Spleen (tissue), 11 donors: Measurements from ENCODE around the gene SLC13A3. TPM values are rescaled to one million over a fixed set of nuclear protein-coding genes. Genes with fewer than 3 reads are reported as not detected.

Experiments
- DNase-seq: peaks from one replicate; pipeline ENCODE4 v3.0.0-alpha.2; 2020
- H3K27ac ChIP-seq, 8 donors: fragments of 200-600 bp; sonication (generic) in 7 of 8; 1 replicate in 4 of 8; 2 replicates in 4 of 8; pipeline versions ENCODE4 v1.5.0 to v1.8.0; 2016 to 2021; ENCODE audit warnings: inconsistent platforms in 4 of 8, mild to moderate bottlenecking in 4 of 8, moderate library complexity in 1 of 8
- H3K27me3 ChIP-seq, 7 donors: fragments of 200-600 bp; sonication (generic) in 6 of 7; replicated peaks in 1 of 7; 1 replicate in 4 of 7; 2 replicates in 3 of 7; pipeline versions ENCODE4 v1.5.0 to v1.8.0; 2016 to 2021; ENCODE audit warnings: inconsistent platforms in 3 of 7, mild to moderate bottlenecking in 1 of 7
- H3K36me3 ChIP-seq, 6 donors: fragments of 200-600 bp; sonication (generic) in 5 of 6; 1 replicate in 4 of 6; 2 replicates in 2 of 6; pipeline versions ENCODE4 v1.5.0 to v1.8.0; 2016 to 2021; ENCODE audit warnings: inconsistent platforms in 2 of 6
- H3K4me1 ChIP-seq, 6 donors: fragments of 200-600 bp; sonication (generic) in 5 of 6; 1 replicate in 3 of 6; 2 replicates in 3 of 6; pipeline versions ENCODE4 v1.5.0 to v1.8.0; 2016 to 2021; ENCODE audit warnings: inconsistent platforms in 3 of 6
- H3K4me3 ChIP-seq, 8 donors: fragments of 200-600 bp; sonication (generic) in 7 of 8; 1 replicate in 4 of 8; 2 replicates in 4 of 8; pipeline versions ENCODE4 v1.5.0 to v1.8.0; 2016 to 2021; ENCODE audit warnings: inconsistent platforms in 4 of 8, mild to moderate bottlenecking in 4 of 8, moderate library complexity in 2 of 8
- H3K9me3 ChIP-seq, 8 donors: fragments of 200-600 bp; sonication (generic) in 7 of 8; 1 replicate in 4 of 8; 2 replicates in 4 of 8; pipeline versions ENCODE4 v1.5.0 to v1.8.0; 2016 to 2021; ENCODE audit warnings: inconsistent platforms in 4 of 8
- CTCF ChIP-seq, 11 experiments: fragments of 200-600 bp in 7 of 11; fragments of 450-650 bp in 4 of 11; sonication (generic) in 4 of 11; IDR thresholded peaks in 8 of 11; conservative IDR thresholded peaks in 3 of 11; 1 replicate in 7 of 11; 2 replicates in 4 of 11; pipeline versions ENCODE4 v1.4.0 to v1.8.0; 2016 to 2021; ENCODE audit warnings: antibody characterized with exemption in 11 of 11, inconsistent platforms in 4 of 11, mild to moderate bottlenecking in 1 of 11
- POLR2A ChIP-seq, 3 donors: fragments of 450-650 bp; IDR thresholded peaks; one replicate each; pipeline ENCODE4 v1.5.1; 2017; ENCODE audit warnings: antibody characterized with exemption in 3 of 3, mild to moderate bottlenecking in 1 of 3
- POLR2AphosphoS5 ChIP-seq, 3 donors: sonication (generic); formaldehyde crosslinking; IDR thresholded peaks; one replicate each; pipeline ENCODE4 v1.5.1; 2017; ENCODE audit warnings: antibody characterized with exemption in 3 of 3
- WGBS, 5 donors: extraction: QIAGEN DNeasy Blood & Tissue Kit in 3 of 5; methylation state at CpG; one replicate each; pipeline versions ENCODE4 v1.1.5 to v1.1.7; 2013 to 2018; 5-methylcytosine and 5-hydroxymethylcytosine counted together
- intact Hi-C: fragments of 100-400 bp; cut with DNase I; formaldehyde crosslinking; loops from one replicate; pipeline ENCODE4 v1.15.0; 2023; ENCODE audit warnings: low total_unique reads
- polyA plus RNA-seq, 3 donors: library from polyadenylated mRNA; stranded (reverse); fragments of 200-250 nt; gene quantifications; one replicate each; pipeline ENCODE4 v1.2.1, GENCODE V29; 2013
- total RNA-seq, 7 donors: library from RNA; depleted of rRNA in 3 of 7; stranded (reverse); fragments of >200 nt in 3 of 7; fragmentation: NEBNext Ultra II Directional in 4 of 7; extraction: Animal tissue kit (Norgen Biotek cat#: 25700) in 4 of 7; gene quantifications; one replicate each; pipeline versions ENCODE4 v1.1.0 to v1.2.1, GENCODE V29; 2016 to 2021
- donor health status: healthy with polysubstance abuse.
- donor health status: DM: no; HTN: no; CAD: no; lungs with moderate emphysema.
- donor health status: DM: no; HTN: no; CAD: no.
- donor health status: Bipolar disorder and iron deficiency.
- donor health status: healthy.
- donor health status: DM: no; HTN: no; CAD: no.
- donor health status: DM: yes; HTN: yes; CAD: no.

Gene SLC13A3
- total and polyA plus RNA-seq, 10 donors = 0.16 to 1.7 (median 0.44) TPM; not detected in 1

- 69 to 86% (median 74%) methylated on average over 14 of the region's 14 CpGs for WGBS, 5 donors
- H3K4me1 ChIP-seq = peaks cover 0 to 11% (median 2%) of the 10 kb centered on the region in 6 donors
- no peaks in the 10 kb centered on the region for H3K36me3 ChIP-seq
- TF ChIP-seq CTCF (IDR thresholded peaks at IDR 0.05 in 8 of 11, conservative IDR thresholded peaks at IDR 0.05 in 3 of 11) (no peak), POLR2AphosphoS5 (IDR thresholded peaks at IDR 0.05) (no peak), POLR2A (IDR thresholded peaks at IDR 0.05) (no peak)
- DNase-seq = no peak
- H3K27me3 ChIP-seq = no peaks in the 10 kb centered on the region
- peaks cover 0 to 28% (median 18%) of the 10 kb centered on the region in 8 donors for H3K9me3 ChIP-seq
- H3K27ac ChIP-seq = no peak overlapping the region
- no peak overlapping the region for H3K4me3 ChIP-seq
- intact Hi-C loops = loop anchor here (5.0 kb wide), 1 partner anchor 102 kb away; no protein-coding TSS in a partner anchor
Measured at GRCh38 chr20:46674253-46675083, 23.2 kb upstream of the SLC13A3 start.

DNA sequence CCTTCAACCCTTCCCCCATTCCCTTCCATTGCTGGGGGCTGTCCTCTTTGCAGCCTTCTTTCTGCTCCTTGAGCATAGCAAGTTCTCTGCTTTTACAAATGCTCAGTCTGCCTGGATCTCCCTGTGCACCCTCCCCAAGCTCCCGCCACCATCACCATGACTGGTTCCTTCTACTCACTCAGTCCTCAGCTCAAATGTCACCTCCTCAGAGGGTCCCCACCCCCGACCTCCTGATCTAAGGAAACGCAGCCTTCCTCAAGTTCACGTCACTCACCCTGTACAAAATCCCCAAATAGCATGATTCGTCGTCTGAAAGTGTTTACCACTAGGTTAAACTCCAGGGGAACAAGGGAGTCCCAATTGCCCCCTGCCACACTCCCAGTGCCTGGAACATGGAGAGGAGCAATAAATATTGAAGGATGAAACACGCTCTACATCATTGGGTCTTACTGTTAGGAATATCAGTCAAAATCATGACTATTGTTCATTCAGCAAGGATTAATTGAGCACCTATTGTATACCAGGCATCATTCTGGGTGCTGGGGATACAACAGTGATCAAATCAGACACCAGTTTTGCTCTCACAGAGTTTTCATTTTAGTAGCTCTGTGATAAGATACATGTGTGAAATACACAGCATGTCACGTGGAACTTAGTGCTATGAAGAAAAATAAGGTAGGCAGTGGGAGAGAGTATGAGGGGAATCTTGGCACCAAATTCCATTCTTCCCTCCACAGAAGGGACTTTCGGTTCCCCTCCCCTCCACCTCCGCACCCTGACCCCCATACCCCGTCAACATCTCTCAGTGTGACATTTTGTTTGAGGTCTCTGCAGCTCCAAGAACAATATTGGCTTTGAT lies 22.4 kb upstream of the SLC13A3 start:
- TF ChIP-seq POLR2AphosphoS5 (IDR thresholded peaks at IDR 0.05) (no peak), POLR2A (IDR thresholded peaks at IDR 0.05) (no peak), CTCF (IDR thresholded peaks at IDR 0.05 in 8 of 11, conservative IDR thresholded peaks at IDR 0.05 in 3 of 11) (no peak)
- Histone ChIP-seq H3K4me1 (peaks cover 0 to 11% (median 2%) of the 10 kb centered on the region in 6 donors), H3K9me3 (peaks cover 0 to 28% (median 19%) of the 10 kb centered on the region in 8 donors), H3K4me3 (no peak overlapping the region), H3K27ac (no peak overlapping the region), H3K36me3 (no peaks in the 10 kb centered on the region), H3K27me3 (no peaks in the 10 kb centered on the region)
- intact Hi-C loops = loop anchor here (5.0 kb wide), 1 partner anchor 101 kb away; no protein-coding TSS in a partner anchor
- 80 to 88% (median 85%) methylated on average over 11 of the region's 11 CpGs for WGBS, 5 donors
- DNase-seq = no peak

- DNase-seq = no peak
- WGBS, 5 donors = 93 to 97% (median 96%) methylated on average over 2 to 5 of the region's 5 CpGs
Measured at GRCh38 chr20:46672543-46673148, 21.4 kb upstream of the SLC13A3 start.

More at GRCh38 chr20:46672543-46673148, 21.4 kb upstream of the SLC13A3 start:
- H3K4me1 ChIP-seq = peaks cover 0 to 11% (median 2%) of the 10 kb centered on the region in 6 donors
- no peaks in the 10 kb centered on the region for H3K36me3 ChIP-seq
- no peaks in the 10 kb centered on the region for H3K27me3 ChIP-seq
- no peak overlapping the region for H3K27ac ChIP-seq
- intact Hi-C loops = loop anchor here (5.0 kb wide), 1 partner anchor 100 kb away; no protein-coding TSS in a partner anchor
- TF ChIP-seq POLR2AphosphoS5 (IDR thresholded peaks at IDR 0.05) (no peak), CTCF (IDR thresholded peaks at IDR 0.05 in 8 of 11, conservative IDR thresholded peaks at IDR 0.05 in 3 of 11) (no peak), POLR2A (IDR thresholded peaks at IDR 0.05) (no peak)
- H3K4me3 ChIP-seq = no peak overlapping the region
- peaks cover 0 to 28% (median 19%) of the 10 kb centered on the region in 8 donors for H3K9me3 ChIP-seq
